MM.1S (cell line): ENCODE measurements around the gene ZNF768.
A peak's percentile ranks its signal among the peaks of the same experiment; 100 is the strongest.

Experiments used
- DNase-seq: peaks from one replicate; pipeline ENCODE4 v3.0.0-alpha.2; 2015
- H2AFZ ChIP-seq: fragments of 300-600 bp; sonication (generic); 2 replicates; pipeline ENCODE4 v1.6.0; 2016; ENCODE audit warnings: antibody characterized with exemption, low read length
- H3F3A ChIP-seq: fragments of 300-600 bp; sonication (generic); 2 replicates; pipeline ENCODE4 v1.6.1; 2016; ENCODE audit warnings: mild to moderate bottlenecking, antibody characterized with exemption, low read length, moderate library complexity, mixed read lengths; ENCODE audit not compliant: insufficient read depth
- H3K27ac ChIP-seq: fragments of 300-600 bp; sonication (generic); 2 replicates; pipeline ENCODE4 v1.5.1; 2016; ENCODE audit warnings: mild to moderate bottlenecking, low read length
- H3K27me3 ChIP-seq: fragments of 300-600 bp; sonication (generic); replicated peaks from 2 replicates; pipeline ENCODE4 v1.6.0; 2016; ENCODE audit warnings: low read length; ENCODE audit not compliant: insufficient read depth
- H3K36me3 ChIP-seq: fragments of 300-600 bp; sonication (generic); replicated peaks from 2 replicates; pipeline ENCODE4 v1.6.1; 2016; ENCODE audit warnings: mild to moderate bottlenecking, low read length, mixed read lengths; ENCODE audit not compliant: insufficient read depth
- H3K4me1 ChIP-seq: fragments of 300-600 bp; sonication (generic); 2 replicates; pipeline ENCODE4 v1.6.1; 2016; ENCODE audit warnings: low read length, mixed read lengths
- H3K4me2 ChIP-seq: fragments of 300-600 bp; sonication (generic); 2 replicates; pipeline ENCODE4 v1.6.0; 2016; ENCODE audit warnings: low read depth, low read length
- H3K4me3 ChIP-seq: fragments of 300-600 bp; sonication (generic); 2 replicates; pipeline ENCODE4 v1.5.1; 2016; ENCODE audit warnings: low read length, mixed read lengths
- H3K79me2 ChIP-seq: fragments of 300-600 bp; sonication (generic); 2 replicates; pipeline ENCODE4 v1.6.1; 2016; ENCODE audit warnings: mixed run types, low read length, mixed read lengths
- H3K9ac ChIP-seq: fragments of 300-600 bp; sonication (generic); 2 replicates; pipeline ENCODE4 v1.6.1; 2016; ENCODE audit warnings: low read length, mixed read lengths
- H3K9me2 ChIP-seq: fragments of 300-600 bp; sonication (generic); replicated peaks from 2 replicates; pipeline ENCODE4 v1.6.1; 2016; ENCODE audit warnings: mild to moderate bottlenecking, low read length, mixed read lengths; ENCODE audit not compliant: insufficient read depth
- H3K9me3 ChIP-seq: fragments of 300-600 bp; sonication (generic); replicated peaks from 2 replicates; pipeline ENCODE4 v1.6.1; 2016; ENCODE audit warnings: mild to moderate bottlenecking, low read length, mixed read lengths; ENCODE audit not compliant: insufficient read depth
- H4K20me1 ChIP-seq: fragments of 300-600 bp; sonication (generic); 2 replicates; pipeline ENCODE4 v1.6.1; 2016; ENCODE audit warnings: mild to moderate bottlenecking, low read length, moderate library complexity, mixed read lengths; ENCODE audit not compliant: insufficient read depth
- EZH2 ChIP-seq: fragments of 300-600 bp; sonication (generic); optimal IDR thresholded peaks from 2 replicates; pipeline ENCODE3; 2017; ENCODE audit warnings: low read depth, mild to moderate bottlenecking, antibody characterized with exemption, low read length, mixed read lengths
- EZH2phosphoT487 ChIP-seq: fragments of 300-600 bp; sonication (generic); IDR thresholded peaks from 2 replicates; pipeline ENCODE4 v1.6.1; 2018; ENCODE audit warnings: antibody characterized with exemption, low read length
- TF ChIP-seq, protein P1 (sequence below): fragments of 300-600 bp; sonication (generic); IDR thresholded peaks from 2 replicates; pipeline ENCODE4 v1.5.1; 2016; ENCODE audit warnings: antibody characterized with exemption, low read length, mixed read lengths

The ZNF768 gene

GRCh38 chr16:30532285-30533145 is 6.1 kb upstream of the ZNF768 start:
- Histone ChIP-seq H2AFZ (no peak overlapping the region), H3K4me3 (no peak overlapping the region), H3K79me2 (peaks cover 33% of the 10 kb centered on the region), H3K4me2 (no peak overlapping the region), H3F3A (peaks cover 10% of the 10 kb centered on the region), H3K9me2 (no peaks in the 10 kb centered on the region), H4K20me1 (no peaks in the 10 kb centered on the region), H3K9ac (no peak overlapping the region), H3K36me3 (no peaks in the 10 kb centered on the region), H3K9me3 (no peaks in the 10 kb centered on the region), H3K27ac (no peak overlapping the region), H3K4me1 (peaks cover 21% of the 10 kb centered on the region), H3K27me3 (no peaks in the 10 kb centered on the region)
- DNase-seq: no peak
- TF ChIP-seq, protein P1, sequence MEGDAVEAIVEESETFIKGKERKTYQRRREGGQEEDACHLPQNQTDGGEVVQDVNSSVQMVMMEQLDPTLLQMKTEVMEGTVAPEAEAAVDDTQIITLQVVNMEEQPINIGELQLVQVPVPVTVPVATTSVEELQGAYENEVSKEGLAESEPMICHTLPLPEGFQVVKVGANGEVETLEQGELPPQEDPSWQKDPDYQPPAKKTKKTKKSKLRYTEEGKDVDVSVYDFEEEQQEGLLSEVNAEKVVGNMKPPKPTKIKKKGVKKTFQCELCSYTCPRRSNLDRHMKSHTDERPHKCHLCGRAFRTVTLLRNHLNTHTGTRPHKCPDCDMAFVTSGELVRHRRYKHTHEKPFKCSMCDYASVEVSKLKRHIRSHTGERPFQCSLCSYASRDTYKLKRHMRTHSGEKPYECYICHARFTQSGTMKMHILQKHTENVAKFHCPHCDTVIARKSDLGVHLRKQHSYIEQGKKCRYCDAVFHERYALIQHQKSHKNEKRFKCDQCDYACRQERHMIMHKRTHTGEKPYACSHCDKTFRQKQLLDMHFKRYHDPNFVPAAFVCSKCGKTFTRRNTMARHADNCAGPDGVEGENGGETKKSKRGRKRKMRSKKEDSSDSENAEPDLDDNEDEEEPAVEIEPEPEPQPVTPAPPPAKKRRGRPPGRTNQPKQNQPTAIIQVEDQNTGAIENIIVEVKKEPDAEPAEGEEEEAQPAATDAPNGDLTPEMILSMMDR: no peak
- TF ChIP-seq EZH2phosphoT487 (no peak), EZH2 (no peak)

DNA sequence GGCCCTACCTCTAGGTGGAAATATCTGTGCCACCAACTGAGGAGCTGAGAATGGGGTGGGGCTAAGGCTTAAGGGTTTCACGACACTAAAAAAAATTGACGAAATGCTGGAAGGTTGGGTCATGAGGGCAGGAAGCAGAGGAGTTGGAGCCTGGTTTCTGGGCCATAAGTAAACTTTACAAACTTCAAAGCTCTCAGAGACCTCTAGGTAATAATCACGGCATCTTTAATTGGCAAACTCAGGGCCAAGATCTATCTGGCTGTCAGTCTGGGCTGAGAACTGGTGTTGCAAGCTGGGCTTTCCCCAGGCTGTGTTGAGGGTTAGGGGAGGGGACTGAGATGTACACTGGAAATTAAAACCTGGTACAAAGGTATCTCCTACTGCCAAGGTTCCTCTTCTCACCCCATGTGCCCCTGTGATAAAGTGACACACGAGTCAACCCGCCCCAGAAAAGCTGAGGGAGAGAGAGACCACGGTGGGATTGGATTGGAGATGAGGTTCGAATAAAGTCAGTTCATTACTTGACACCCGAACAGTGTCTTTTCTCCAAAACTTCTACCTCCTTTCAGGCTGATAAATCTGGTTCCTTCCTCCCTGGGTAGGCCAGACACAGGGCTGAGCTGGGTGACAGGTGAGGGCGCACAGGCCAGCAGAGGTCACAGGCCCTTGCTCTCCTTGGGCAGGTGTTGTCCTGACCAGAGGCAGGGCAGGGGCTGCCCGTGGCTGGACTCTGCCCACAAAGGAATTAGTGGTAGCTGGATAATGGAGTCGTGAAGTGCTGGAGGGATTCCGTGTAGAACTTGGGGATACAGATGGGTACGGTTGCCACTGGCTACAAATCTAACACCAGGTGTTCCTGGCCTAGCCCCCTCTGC is 4.0 kb upstream of the ZNF768 start:
- Histone ChIP-seq H3K4me3 (no peak overlapping the region), H3K4me1 (peaks cover 16% of the 10 kb centered on the region), H3F3A (peaks cover 16% of the 10 kb centered on the region), H4K20me1 (no peaks in the 10 kb centered on the region), H3K9me2 (no peaks in the 10 kb centered on the region), H2AFZ (no peak overlapping the region), H3K79me2 (peaks cover 26% of the 10 kb centered on the region), H3K9me3 (no peaks in the 10 kb centered on the region), H3K4me2 (no peak overlapping the region), H3K27me3 (no peaks in the 10 kb centered on the region), H3K9ac (no peak overlapping the region), H3K36me3 (no peaks in the 10 kb centered on the region), H3K27ac (no peak overlapping the region)
- no peak for DNase-seq
- TF ChIP-seq EZH2 (no peak), EZH2phosphoT487 (no peak)
- TF ChIP-seq, protein P1: no peak

- Histone ChIP-seq H3K9me2 (no peaks in the 10 kb centered on the region), H3K4me1 (peaks cover 16% of the 10 kb centered on the region), H3K9me3 (no peaks in the 10 kb centered on the region), H3F3A (peaks cover 16% of the 10 kb centered on the region), H3K79me2 (peaks cover 18% of the 10 kb centered on the region), H3K27me3 (no peaks in the 10 kb centered on the region), H3K9ac (no peak overlapping the region), H4K20me1 (no peaks in the 10 kb centered on the region), H3K27ac (no peak overlapping the region; the same call in 1 of the 2 replicates), H3K4me3 (no peak overlapping the region), H3K36me3 (no peaks in the 10 kb centered on the region), H3K4me2 (peak overlapping the region; percentile 91; the same call in 1 of the 2 replicates), H2AFZ (no peak overlapping the region)
- TF ChIP-seq EZH2phosphoT487: no peak
- DNase-seq: no peak
Measured at GRCh38 chr16:30528799-30529457, 2.6 kb upstream of the ZNF768 start.
